NB4 (cell line): Measurements from ENCODE around the gene KRT39.

ENCODE experiments used
- DNase-seq: peaks from one replicate; pipeline ENCODE4 v3.0.0; 2010; ENCODE audit warnings: low read depth
- H3K4me3 ChIP-seq: one replicate; pipeline ENCODE4 v1.5.1; 2011; ENCODE audit warnings: mild to moderate bottlenecking, low read depth, low read length, moderate library complexity
- CTCF ChIP-seq: IDR thresholded peaks from one replicate; pipeline ENCODE4 v1.5.1; 2012; ENCODE audit warnings: low read depth, low read length
- MAX ChIP-seq: IDR thresholded peaks from 2 replicates; pipeline ENCODE4 v1.6.1; 2011; ENCODE audit warnings: low read depth, low read length
- MYC ChIP-seq: IDR thresholded peaks from 2 replicates; pipeline ENCODE4 v1.6.1; 2011; ENCODE audit warnings: low read depth, low read length
- POLR2A ChIP-seq: IDR thresholded peaks from 2 replicates; pipeline ENCODE4 v1.6.1; 2011; ENCODE audit warnings: mild to moderate bottlenecking; ENCODE audit not compliant: insufficient read length; ENCODE audit errors: extremely low read depth

Gene KRT39

GRCh38 chr17:40914075-40914855 is 52.5 kb downstream of the KRT39 start:
- no peak overlapping the region for H3K4me3 ChIP-seq
- no peak for TF ChIP-seq CTCF
- no peak for TF ChIP-seq MYC
- no peak for TF ChIP-seq POLR2A
- TF ChIP-seq MAX: no peak
- DNase-seq: no peak

GRCh38 chr17:40912486-40913210 is 54.1 kb downstream of the KRT39 start:
- no peak for TF ChIP-seq MYC
- no peak for TF ChIP-seq POLR2A
- no peak for TF ChIP-seq CTCF
- no peak for TF ChIP-seq MAX
- no peak for DNase-seq
- H3K4me3 ChIP-seq: no peak overlapping the region

GRCh38 chr17:40910441-40910841 is 56.3 kb downstream of the KRT39 start:
- H3K4me3 ChIP-seq: no peak overlapping the region
- TF ChIP-seq MYC (no peak), POLR2A (no peak), MAX (no peak), CTCF (no peak)
- no peak for DNase-seq

- no peak overlapping the region for H3K4me3 ChIP-seq
Measured at GRCh38 chr17:40909755-40910154, 57.0 kb downstream of the KRT39 start.

GRCh38 chr17:40909351-40909750 is 57.4 kb downstream of the KRT39 start:
- TF ChIP-seq CTCF: peak; percentile 62
- TF ChIP-seq MAX: no peak
- peak; percentile 74 for DNase-seq

More at GRCh38 chr17:40909755-40910154, 57.0 kb downstream of the KRT39 start:
- DNase-seq: no peak
- TF ChIP-seq CTCF (no peak), POLR2A (no peak), MAX (no peak), MYC (no peak)

More at GRCh38 chr17:40909351-40909750, 57.4 kb downstream of the KRT39 start:
- H3K4me3 ChIP-seq: no peak overlapping the region
